CD4-positive, alpha-beta memory T cell (primary cell): Measurements from ENCODE around the gene SRRM3. TPM values are rescaled to one million over a fixed set of nuclear protein-coding genes. Genes with fewer than 3 reads are reported as not detected.
A peak's percentile ranks its signal among the peaks of the same experiment; 100 is the strongest.
"Not testable (repeated sequence)": the region's sequence is repeated elsewhere in the genome, so short reads cannot be mapped to it uniquely, and the experiment has no call there.

ENCODE experiments used
- CTCF ChIA-PET: fragments of 350-600 bp; sonication (Branson Sonifier 250); formaldehyde crosslinking; loops from one replicate; lab custom pipeline; 2021; ENCODE audit warnings: inconsistent platforms; ENCODE audit not compliant: partially characterized antibody; lab: Charles Lee
- POLR2A ChIA-PET: fragments of 350-600 bp; sonication (Branson Sonifier 250); formaldehyde crosslinking; loops from one replicate; lab custom pipeline; 2021; ENCODE audit not compliant: partially characterized antibody; lab: Charles Lee
- DNase-seq, 5 donors: peaks; one replicate each; pipeline versions ENCODE4 v3.0.0 to v3.0.0-alpha.2; 2020 to 2022; ENCODE audit warnings: mixed read lengths in 1 of 5
- H3K27ac ChIP-seq: one replicate; pipeline ENCODE4 v1.7.0; 2013; ENCODE audit warnings: low read depth, low read length
- H3K27me3 ChIP-seq: 2 replicates; pipeline ENCODE4 v1.7.0; 2013; ENCODE audit warnings: mild to moderate bottlenecking, low read length, moderate library complexity; ENCODE audit not compliant: insufficient read depth
- H3K36me3 ChIP-seq: 2 replicates; pipeline ENCODE4 v1.7.0; 2013; ENCODE audit warnings: mild to moderate bottlenecking, low read length, moderate library complexity; ENCODE audit not compliant: insufficient read depth
- H3K4me1 ChIP-seq: 2 replicates; pipeline ENCODE4 v1.7.0; 2013; ENCODE audit warnings: mild to moderate bottlenecking, low read length, moderate library complexity; ENCODE audit not compliant: insufficient read depth
- H3K4me3 ChIP-seq, 2 donors: one replicate each; pipeline ENCODE4 v1.7.0; 2013; ENCODE audit warnings: low read length in 2 of 2, mild to moderate bottlenecking in 1 of 2
- H3K9me3 ChIP-seq, 2 donors: one replicate each; pipeline ENCODE4 v1.7.0; 2013; ENCODE audit warnings: low read length in 2 of 2, control low read depth in 1 of 2; ENCODE audit not compliant: control insufficient read depth in 1 of 2
- H3K27ac Mint-ChIP-seq, 7 donors: one replicate each; pipeline ENCODE4 v1.8.0; 2020 to 2021; ENCODE audit warnings: mixed read lengths in 7 of 7, mild to moderate bottlenecking in 6 of 7, inconsistent platforms in 3 of 7, moderate library complexity in 3 of 7
- H3K27me3 Mint-ChIP-seq, 2 donors: one replicate each; pipeline ENCODE4 v1.8.0; 2020 to 2021; ENCODE audit warnings: mixed read lengths in 2 of 2
- H3K36me3 Mint-ChIP-seq, 2 donors: one replicate each; pipeline ENCODE4 v1.8.0; 2020 to 2021; ENCODE audit warnings: mixed read lengths in 2 of 2, inconsistent platforms in 1 of 2, mild to moderate bottlenecking in 1 of 2
- H3K4me1 Mint-ChIP-seq, 4 donors: one replicate each; pipeline ENCODE4 v1.8.0; 2020 to 2021; ENCODE audit warnings: mixed read lengths in 4 of 4, mild to moderate bottlenecking in 1 of 4
- H3K4me3 Mint-ChIP-seq, 8 donors: one replicate each; pipeline ENCODE4 v1.8.0; 2020 to 2021; ENCODE audit warnings: mixed read lengths in 8 of 8, mild to moderate bottlenecking in 7 of 8, moderate library complexity in 6 of 8, inconsistent platforms in 3 of 8
- H3K9me3 Mint-ChIP-seq, 8 donors: one replicate each; pipeline ENCODE4 v1.8.0; 2020 to 2021; ENCODE audit warnings: mixed read lengths in 8 of 8, mild to moderate bottlenecking in 5 of 8, inconsistent platforms in 3 of 8, moderate library complexity in 1 of 8
- intact Hi-C: fragments of 100-400 bp; cut with micrococcal nuclease; formaldehyde crosslinking; loops from one replicate; pipeline ENCODE4 v1.15.1; 2023
- polyA plus RNA-seq, 2 donors: library from polyadenylated mRNA; unstranded; fragments of 300-500 nt; fragmentation: Illumina TruSeq; gene quantifications; one replicate each; pipeline ENCODE4 v1.2.3, GENCODE V29; 2021
- total RNA-seq, 2 experiments: library from RNA; stranded (reverse); gene quantifications; one replicate each; pipeline ENCODE4 v1.2.3, GENCODE V29; 2021

Gene SRRM3
- total and polyA plus RNA-seq, 4 experiments from 2014 or later = not detected

DNA sequence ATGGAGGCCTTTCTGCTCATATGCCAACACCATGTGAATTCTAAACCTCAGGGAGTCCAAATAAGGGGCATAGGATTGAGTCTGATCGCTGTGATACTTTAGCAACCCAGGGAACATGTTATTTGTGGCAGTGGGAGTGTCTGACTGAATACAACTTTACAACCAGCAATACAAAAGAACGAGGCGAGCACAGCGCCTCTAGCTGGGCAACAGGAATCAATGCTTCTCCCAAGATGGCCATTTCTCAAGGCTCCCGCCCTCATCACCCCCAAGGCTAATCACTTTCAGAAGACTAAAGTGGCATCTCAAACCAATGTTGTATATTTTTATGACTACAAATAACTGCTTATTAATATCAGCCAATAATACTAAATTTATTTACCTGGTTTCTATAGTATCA lies 129.0 kb downstream of the SRRM3 start:
- no peaks in the 10 kb centered on the region for H3K9me3 Mint-ChIP-seq
- no peaks in the 10 kb centered on the region for H3K27me3 ChIP-seq
- H3K4me3 ChIP-seq = no peak overlapping the region
- H3K27me3 Mint-ChIP-seq = no peaks in the 10 kb centered on the region
- peaks cover 15% of the 10 kb centered on the region for H3K4me1 ChIP-seq
- POLR2A ChIA-PET = interaction anchor here (1.5 kb wide), 1 partner anchor 9 kb away, joined by 4 read pairs; no protein-coding TSS in a partner anchor
- H3K4me3 Mint-ChIP-seq = no peak overlapping the region
- DNase-seq = no peak
- H3K27ac Mint-ChIP-seq = peak overlapping the region in 1 of 7 donors; percentile 18
- no peaks in the 10 kb centered on the region for H3K9me3 ChIP-seq
- no peak overlapping the region for H3K27ac ChIP-seq
- H3K36me3 Mint-ChIP-seq = peaks cover 35 to 51% of the 10 kb centered on the region in 2 donors
- peaks cover 24 to 56% (median 44%) of the 10 kb centered on the region in 4 donors for H3K4me1 Mint-ChIP-seq
- H3K36me3 ChIP-seq = peaks cover 35% of the 10 kb centered on the region
- CTCF ChIA-PET = interaction anchor here (0.9 to 1.3 kb wide), 2 partner anchors 10 to 15 kb away, joined by 3 to 4 read pairs; no protein-coding TSS in a partner anchor
- intact Hi-C loops = no loop called here

- DNase-seq = no peak
- Mint-ChIP-seq H3K4me3 (no peak overlapping the region), H3K27me3 (no peaks in the 10 kb centered on the region), H3K36me3 (peaks cover 35 to 53% of the 10 kb centered on the region in 2 donors), H3K4me1 (peaks cover 31 to 61% (median 48%) of the 10 kb centered on the region in 4 donors), H3K27ac (peak overlapping the region in 5 of 7 donors; percentile 19 to 71 (median 42)), H3K9me3 (no peaks in the 10 kb centered on the region)
- no peaks in the 10 kb centered on the region for H3K9me3 ChIP-seq
- no peak overlapping the region for H3K27ac ChIP-seq
- intact Hi-C loops = no loop called here
- CTCF ChIA-PET = no interaction called here
- peaks cover 25% of the 10 kb centered on the region for H3K4me1 ChIP-seq
- H3K4me3 ChIP-seq = no peak overlapping the region
- POLR2A ChIA-PET = no interaction called here
- H3K36me3 ChIP-seq = peaks cover 35% of the 10 kb centered on the region
- no peaks in the 10 kb centered on the region for H3K27me3 ChIP-seq
Observed at GRCh38 chr7:76332078-76332477, 130.4 kb downstream of the SRRM3 start.

- Mint-ChIP-seq H3K27me3 (no peaks in the 10 kb centered on the region), H3K9me3 (no peaks in the 10 kb centered on the region), H3K4me3 (no peak overlapping the region), H3K4me1 (peaks cover 35 to 64% (median 50%) of the 10 kb centered on the region in 4 donors), H3K27ac (peak overlapping the region in 5 of 7 donors; percentile 22 to 68 (median 29)), H3K36me3 (peaks cover 29 to 44% of the 10 kb centered on the region in 2 donors)
- no peak overlapping the region for H3K4me3 ChIP-seq
- H3K27me3 ChIP-seq = no peaks in the 10 kb centered on the region
- H3K9me3 ChIP-seq = no peaks in the 10 kb centered on the region
- no peak for DNase-seq
- peaks cover 27% of the 10 kb centered on the region for H3K4me1 ChIP-seq
- no peak overlapping the region for H3K27ac ChIP-seq
- CTCF ChIA-PET = interaction anchor here (1.0 to 2.3 kb wide), 5 partner anchors 9 to 27 kb away, joined by 3 to 7 read pairs (median 3); no protein-coding TSS in a partner anchor
- intact Hi-C loops = no loop called here
- POLR2A ChIA-PET = interaction anchor here (1.2 to 1.5 kb wide), 2 partner anchors 10 to 13 kb away, joined by 3 read pairs; no protein-coding TSS in a partner anchor
- H3K36me3 ChIP-seq = peaks cover 25% of the 10 kb centered on the region
Observed at GRCh38 chr7:76333511-76334101, 131.9 kb downstream of the SRRM3 start.

- Mint-ChIP-seq H3K9me3 (no peaks in the 10 kb centered on the region), H3K27me3 (no peaks in the 10 kb centered on the region), H3K36me3 (peaks cover 22 to 36% of the 10 kb centered on the region in 2 donors), H3K4me1 (peaks cover 33 to 62% (median 46%) of the 10 kb centered on the region in 4 donors), H3K27ac (no peak overlapping the region), H3K4me3 (no peak overlapping the region)
- Histone ChIP-seq H3K4me1 (peaks cover 29% of the 10 kb centered on the region), H3K9me3 (no peaks in the 10 kb centered on the region), H3K27me3 (no peaks in the 10 kb centered on the region), H3K36me3 (peaks cover 16% of the 10 kb centered on the region), H3K27ac (no peak overlapping the region), H3K4me3 (no peak overlapping the region)
- CTCF ChIA-PET = interaction anchor here (1.0 to 2.3 kb wide), 4 partner anchors 10 to 26 kb away, joined by 3 to 7 read pairs (median 4); no protein-coding TSS in a partner anchor
- no peak for DNase-seq
- intact Hi-C loops = no loop called here
- POLR2A ChIA-PET = interaction anchor here (1.5 kb wide), 2 partner anchors 11 to 16 kb away, joined by 3 to 4 read pairs; no protein-coding TSS in a partner anchor
Observed at GRCh38 chr7:76334320-76334967, 132.7 kb downstream of the SRRM3 start.

- POLR2A ChIA-PET = interaction anchor here (1.5 kb wide), 1 partner anchor 17 kb away, joined by 4 read pairs; no protein-coding TSS in a partner anchor
- H3K9me3 Mint-ChIP-seq = not testable (repeated sequence)
- H3K27ac Mint-ChIP-seq = peak overlapping the region in 1 of 7 donors; percentile 47
Observed at GRCh38 chr7:76335417-76335816, 133.7 kb downstream of the SRRM3 start.

GRCh38 chr7:76336094-76336493 lies 134.4 kb downstream of the SRRM3 start:
- Histone ChIP-seq H3K4me1 (peaks cover 39% of the 10 kb centered on the region), H3K9me3 (no peaks in the 10 kb centered on the region), H3K27me3 (no peaks in the 10 kb centered on the region), H3K4me3 (no peak overlapping the region), H3K36me3 (peaks cover 14% of the 10 kb centered on the region), H3K27ac (no peak overlapping the region)
- intact Hi-C loops = no loop called here
- no peak for DNase-seq
- Mint-ChIP-seq H3K4me1 (peaks cover 33 to 67% (median 48%) of the 10 kb centered on the region in 4 donors), H3K27me3 (no peaks in the 10 kb centered on the region), H3K36me3 (peaks cover 13 to 30% of the 10 kb centered on the region in 2 donors), H3K4me3 (peak overlapping the region in 1 of 8 donors; percentile 3), H3K27ac (peak overlapping the region in 6 of 7 donors; percentile 0 to 83 (median 53)), H3K9me3 (no peaks in the 10 kb centered on the region)
- POLR2A ChIA-PET = no interaction called here
- CTCF ChIA-PET = interaction anchor here (1.2 to 2.4 kb wide), 3 partner anchors 17 to 24 kb away, joined by 3 to 7 read pairs (median 7); no protein-coding TSS in a partner anchor

More at GRCh38 chr7:76335417-76335816, 133.7 kb downstream of the SRRM3 start:
- H3K27me3 ChIP-seq, H3K27me3 Mint-ChIP-seq, H3K4me3 ChIP-seq, H3K27ac ChIP-seq, H3K4me3 Mint-ChIP-seq, intact Hi-C loops, DNase-seq, H3K9me3 ChIP-seq: not testable (repeated sequence)
- CTCF ChIA-PET = interaction anchor here (0.7 to 2.4 kb wide), 5 partner anchors 16 to 29 kb away, joined by 3 to 7 read pairs (median 6); no protein-coding TSS in a partner anchor
- H3K36me3 ChIP-seq = peaks cover 14% of the 10 kb centered on the region
- H3K36me3 Mint-ChIP-seq = peaks cover 13 to 32% of the 10 kb centered on the region in 2 donors
- H3K4me1 ChIP-seq = peaks cover 34% of the 10 kb centered on the region
- H3K4me1 Mint-ChIP-seq = peaks cover 33 to 65% (median 48%) of the 10 kb centered on the region in 4 donors
